LNCAP (cell line): ENCODE data around the gene EXOC6B.

Experiments
- CTCF ChIP-seq: fragments of 450-650 bp; IDR thresholded peaks from 2 replicates; pipeline ENCODE4 v1.5.1; 2017; ENCODE audit warnings: mild to moderate bottlenecking

EXOC6B gene

DNA sequence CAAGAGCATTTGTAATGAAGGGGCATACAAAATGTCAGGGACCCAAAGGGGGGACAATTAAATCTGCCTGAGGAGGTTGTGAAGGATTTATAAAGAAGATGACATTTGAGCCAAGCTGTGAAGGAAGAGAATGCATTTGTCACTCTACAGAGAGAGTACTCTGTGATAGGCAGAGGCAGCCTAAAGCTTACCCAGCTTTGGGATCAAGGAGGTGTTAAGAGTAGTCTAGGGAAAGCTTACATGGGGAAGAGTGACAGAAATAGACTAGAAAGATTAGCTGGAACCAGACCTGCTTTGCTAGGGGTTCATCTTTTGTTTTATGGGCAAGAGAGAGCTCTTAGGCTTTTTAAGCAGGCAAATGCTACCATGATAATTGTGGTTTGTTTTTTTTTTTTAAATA is 509.1 kb downstream of the EXOC6B start:
- TF ChIP-seq CTCF = no peak

DNA sequence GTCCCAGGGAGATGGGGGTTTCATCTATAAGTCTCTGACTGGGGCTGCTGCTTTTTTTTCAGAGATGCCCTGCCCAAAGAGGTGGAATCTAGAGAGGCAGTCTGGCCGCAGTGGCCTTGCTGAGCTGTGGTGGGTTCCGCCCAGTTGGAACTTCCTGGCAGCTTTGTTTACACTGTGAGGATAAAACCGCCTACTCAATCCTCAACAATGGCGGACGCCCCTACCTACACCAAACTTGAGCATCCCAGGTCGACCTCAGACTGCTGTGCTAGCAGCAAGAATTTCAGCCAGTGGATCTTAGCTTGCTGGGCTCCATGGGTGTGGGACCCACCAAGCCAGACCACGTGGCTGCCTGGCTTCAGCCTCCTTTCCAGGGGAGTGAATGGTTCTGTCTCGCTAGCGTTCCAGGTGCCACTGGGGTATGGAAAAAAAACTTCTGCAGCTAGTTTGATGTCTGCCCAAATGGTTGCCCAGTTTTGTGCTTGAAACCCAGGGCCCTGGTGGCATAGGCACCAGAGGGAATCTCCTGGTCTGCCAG is 525.6 kb downstream of the EXOC6B start:
- TF ChIP-seq CTCF = no peak

- no peak for TF ChIP-seq CTCF
Measured at GRCh38 chr2:72293620-72294019, 532.2 kb downstream of the EXOC6B start.

GRCh38 chr2:72292433-72292832 is 533.4 kb downstream of the EXOC6B start:
- no peak for TF ChIP-seq CTCF

GRCh38 chr2:72291059-72291458 is 534.8 kb downstream of the EXOC6B start:
- TF ChIP-seq CTCF = no peak

DNA sequence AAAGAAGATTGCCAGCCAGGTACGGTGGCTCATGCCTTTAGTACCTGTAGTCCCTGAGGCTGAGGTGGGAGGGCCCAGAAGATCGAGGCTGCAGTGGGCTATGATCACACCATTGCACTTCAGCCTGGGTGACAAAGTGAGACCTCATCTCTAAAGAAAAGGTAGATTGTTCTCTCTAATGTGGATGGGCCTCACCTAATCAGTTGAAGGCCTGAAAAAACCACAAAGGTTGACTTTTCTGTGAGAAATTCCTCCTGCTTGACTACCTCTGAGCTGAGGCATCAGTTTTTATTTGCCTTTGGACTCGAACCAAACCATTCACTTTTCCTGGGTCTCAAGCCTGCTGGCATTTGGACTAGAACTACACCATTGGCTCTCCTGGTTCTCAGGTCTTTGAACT is 536.1 kb downstream of the EXOC6B start:
- TF ChIP-seq CTCF = no peak

DNA sequence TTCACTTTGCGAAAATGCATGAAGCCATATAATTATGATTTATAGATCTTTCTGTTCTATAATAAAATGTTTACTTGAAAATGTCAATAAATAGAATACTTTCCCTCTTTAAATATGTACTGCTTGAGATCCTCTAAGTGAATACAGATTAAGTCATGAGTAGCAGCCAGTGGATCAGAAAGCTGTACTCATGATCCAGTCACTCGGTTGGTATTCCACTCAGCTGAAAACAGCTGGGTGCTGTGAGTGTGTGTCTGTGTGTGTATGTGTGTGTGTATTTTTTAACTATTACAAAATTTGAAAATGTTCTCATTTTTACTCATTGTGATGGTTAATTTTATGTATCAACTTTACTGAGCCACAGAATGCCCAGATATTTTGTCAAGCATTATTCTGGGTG is 536.5 kb downstream of the EXOC6B start:
- no peak for TF ChIP-seq CTCF

- TF ChIP-seq CTCF = no peak
Measured at GRCh38 chr2:72278046-72278445, 547.8 kb downstream of the EXOC6B start.
